GM21576 (cell line): Measurements from ENCODE around the gene TRANK1.
"Not testable (repeated sequence)": the region's sequence is repeated elsewhere in the genome, so short reads cannot be mapped to it uniquely, and the experiment has no call there.

Experiments used
- ATAC-seq: cut with Tn5 transposase; IDR thresholded peaks from one replicate; pipeline ENCODE4 v1.9.1; 2021; ENCODE audit warnings: mild to moderate bottlenecking, moderate library complexity; ENCODE audit not compliant: unreplicated experiment

The TRANK1 gene

DNA sequence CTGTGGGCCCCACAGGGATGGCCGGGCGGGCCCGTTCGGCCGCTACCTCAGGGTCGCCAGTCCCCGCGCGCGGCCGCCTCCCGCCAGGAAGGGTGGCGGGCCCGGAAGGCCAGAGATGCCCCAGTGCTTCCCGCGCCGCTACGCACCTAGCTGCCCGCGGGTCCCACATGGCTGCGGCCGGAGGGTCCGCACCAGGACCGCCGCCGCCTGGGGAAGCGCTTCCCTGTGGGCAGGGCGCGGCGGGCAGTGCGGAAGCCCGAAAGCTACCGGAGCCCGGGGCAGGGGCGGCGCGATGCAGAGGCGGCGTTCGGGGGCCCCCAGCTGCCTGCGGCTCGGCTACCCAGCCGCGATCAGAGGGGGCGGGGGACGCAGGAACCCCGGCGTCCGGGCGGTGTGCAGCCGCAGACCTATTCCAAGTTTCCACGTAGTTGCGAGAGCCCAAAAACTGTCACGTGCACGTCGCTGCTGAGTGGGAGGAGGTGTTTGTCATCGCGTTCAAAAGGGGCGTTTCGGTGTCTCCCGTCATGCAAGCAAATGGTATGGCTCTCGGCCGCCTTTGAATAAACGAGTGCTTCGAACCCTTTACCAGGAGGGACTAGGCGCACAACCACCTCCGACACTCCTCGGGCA lies at the start of gene TRANK1:
TRANK1 (minus strand) TSS at position 414 of the 630 bp plus-strand sequence; CDS start at position 169, 245 bp downstream.
- peak; percentile 59 for ATAC-seq

DNA sequence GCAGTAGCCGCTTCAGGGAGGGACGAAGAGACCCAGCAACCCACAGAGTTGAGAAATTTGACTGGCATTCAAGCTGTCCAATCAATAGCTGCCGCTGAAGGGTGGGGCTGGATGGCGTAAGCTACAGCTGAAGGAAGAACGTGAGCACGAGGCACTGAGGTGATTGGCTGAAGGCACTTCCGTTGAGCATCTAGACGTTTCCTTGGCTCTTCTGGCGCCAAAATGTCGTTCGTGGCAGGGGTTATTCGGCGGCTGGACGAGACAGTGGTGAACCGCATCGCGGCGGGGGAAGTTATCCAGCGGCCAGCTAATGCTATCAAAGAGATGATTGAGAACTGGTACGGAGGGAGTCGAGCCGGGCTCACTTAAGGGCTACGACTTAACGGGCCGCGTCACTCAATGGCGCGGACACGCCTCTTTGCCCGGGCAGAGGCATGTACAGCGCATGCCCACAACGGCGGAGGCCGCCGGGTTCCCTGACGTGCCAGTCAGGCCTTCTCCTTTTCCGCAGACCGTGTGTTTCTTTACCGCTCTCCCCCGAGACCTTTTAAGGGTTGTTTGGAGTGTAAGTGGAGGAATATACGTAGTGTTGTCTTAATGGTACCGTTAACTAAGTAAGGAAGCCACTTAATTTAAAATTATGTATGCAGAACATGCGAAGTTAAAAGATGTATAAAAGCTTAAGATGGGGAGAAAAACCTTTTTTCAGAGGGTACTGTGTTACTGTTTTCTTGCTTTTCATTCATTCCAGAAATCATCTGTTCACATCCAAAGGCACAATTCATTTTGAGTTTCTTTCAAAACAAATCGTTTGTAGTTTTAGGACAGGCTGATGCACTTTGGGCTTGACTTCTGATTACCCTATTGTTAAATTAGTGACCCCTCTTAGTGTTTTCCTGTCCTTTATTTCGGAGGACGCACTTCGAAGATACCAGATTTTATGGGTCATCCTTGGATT lies 48.8 kb upstream of the TRANK1 start, which contains the start of gene MLH1:
MLH1 (plus strand) TSS at position 193 of the 958 bp plus-strand sequence; CDS start at position 223, 30 bp downstream.
- peak; percentile 91 for ATAC-seq

DNA sequence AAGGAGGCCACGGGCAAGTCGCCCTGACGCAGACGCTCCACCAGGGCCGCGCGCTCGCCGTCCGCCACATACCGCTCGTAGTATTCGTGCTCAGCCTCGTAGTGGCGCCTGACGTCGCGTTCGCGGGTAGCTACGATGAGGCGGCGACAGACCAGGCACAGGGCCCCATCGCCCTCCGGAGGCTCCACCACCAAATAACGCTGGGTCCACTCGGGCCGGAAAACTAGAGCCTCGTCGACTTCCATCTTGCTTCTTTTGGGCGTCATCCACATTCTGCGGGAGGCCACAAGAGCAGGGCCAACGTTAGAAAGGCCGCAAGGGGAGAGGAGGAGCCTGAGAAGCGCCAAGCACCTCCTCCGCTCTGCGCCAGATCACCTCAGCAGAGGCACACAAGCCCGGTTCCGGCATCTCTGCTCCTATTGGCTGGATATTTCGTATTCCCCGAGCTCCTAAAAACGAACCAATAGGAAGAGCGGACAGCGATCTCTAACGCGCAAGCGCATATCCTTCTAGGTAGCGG lies 48.0 kb upstream of the TRANK1 start, which contains the start of gene EPM2AIP1:
EPM2AIP1 (minus strand) TSS at position 326 of the 520 bp plus-strand sequence; CDS start at position 272, 54 bp downstream.
- ATAC-seq = peak; percentile 85

DNA sequence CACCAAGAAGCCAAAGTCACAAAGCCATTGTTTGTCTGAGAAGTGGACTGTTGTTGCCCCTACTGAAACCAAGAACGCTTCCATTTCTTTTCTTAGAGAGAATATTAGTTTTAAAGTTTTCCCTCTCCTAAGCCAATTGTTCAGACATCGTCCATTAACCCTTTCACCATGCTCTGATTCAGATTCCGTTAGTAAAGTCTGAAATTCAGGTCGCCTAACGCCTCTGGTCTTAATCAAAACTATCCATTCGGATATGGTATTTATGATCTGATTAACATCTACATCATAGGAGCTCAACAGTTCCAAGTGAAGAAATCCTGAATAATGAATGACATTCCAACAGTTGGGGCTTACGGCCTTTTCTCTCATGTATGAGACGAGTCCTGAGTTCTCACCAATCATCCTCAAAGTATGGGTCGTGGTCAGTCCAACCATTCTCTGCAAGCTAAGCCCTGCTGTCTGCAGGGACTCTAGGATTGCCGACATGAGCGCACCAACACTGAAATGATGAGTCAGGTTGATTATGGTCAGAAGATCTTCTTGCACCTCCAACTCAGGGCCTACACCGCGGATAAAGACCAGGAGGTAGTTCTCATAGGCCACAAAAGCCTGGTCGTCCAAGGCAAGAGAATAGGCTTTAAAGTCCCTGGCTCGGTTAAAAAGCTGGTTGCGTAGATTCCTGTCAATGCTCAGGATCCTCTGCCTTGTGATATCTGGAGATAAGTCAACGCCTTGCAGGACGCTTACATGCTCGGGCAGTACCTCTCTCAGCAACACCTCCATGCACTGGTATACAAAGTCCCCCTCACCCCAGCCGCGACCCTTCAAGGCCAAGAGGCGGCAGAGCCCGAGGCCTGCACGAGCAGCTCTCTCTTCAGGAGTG lies 47.3 kb upstream of the TRANK1 start:
- ATAC-seq = no peak

DNA sequence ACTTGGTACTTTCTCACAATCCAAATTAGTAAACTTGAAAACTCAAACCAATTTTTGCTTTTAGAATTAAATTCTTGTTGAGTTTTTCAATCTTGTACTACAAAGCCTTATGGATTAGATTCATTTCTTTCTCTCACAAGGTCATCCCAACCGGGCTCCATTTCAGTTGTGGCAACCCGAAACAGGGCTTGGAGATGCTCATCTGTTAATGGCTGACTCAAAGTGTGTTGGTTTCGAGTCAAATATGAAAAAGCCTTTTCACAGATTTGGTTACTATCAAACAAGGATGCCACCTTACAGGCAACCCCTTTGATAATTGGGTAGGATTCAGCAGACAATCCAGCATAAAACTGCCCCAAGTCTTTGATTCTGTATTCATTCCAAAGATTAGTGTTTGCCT lies 46.3 kb upstream of the TRANK1 start:
- no peak for ATAC-seq

DNA sequence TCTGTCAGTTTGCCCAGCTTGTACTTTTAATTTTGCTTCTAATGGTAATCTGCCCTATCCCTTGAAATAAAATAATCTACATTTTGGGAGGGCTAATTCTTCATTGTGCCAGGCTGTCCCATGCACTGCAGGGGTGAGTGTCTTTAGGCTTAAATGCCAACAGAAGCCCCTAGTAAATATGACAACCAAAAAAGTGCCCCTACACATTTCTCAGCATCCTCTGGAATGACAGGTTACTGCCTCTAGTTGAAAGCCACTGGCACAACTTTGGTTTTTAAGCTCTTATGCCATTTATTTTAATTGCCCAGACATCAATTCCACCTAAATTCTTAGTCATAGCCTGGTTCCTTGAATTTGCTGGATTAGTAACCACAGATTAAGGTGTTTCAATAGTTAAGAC lies 44.7 kb upstream of the TRANK1 start:
- ATAC-seq = no peak

DNA sequence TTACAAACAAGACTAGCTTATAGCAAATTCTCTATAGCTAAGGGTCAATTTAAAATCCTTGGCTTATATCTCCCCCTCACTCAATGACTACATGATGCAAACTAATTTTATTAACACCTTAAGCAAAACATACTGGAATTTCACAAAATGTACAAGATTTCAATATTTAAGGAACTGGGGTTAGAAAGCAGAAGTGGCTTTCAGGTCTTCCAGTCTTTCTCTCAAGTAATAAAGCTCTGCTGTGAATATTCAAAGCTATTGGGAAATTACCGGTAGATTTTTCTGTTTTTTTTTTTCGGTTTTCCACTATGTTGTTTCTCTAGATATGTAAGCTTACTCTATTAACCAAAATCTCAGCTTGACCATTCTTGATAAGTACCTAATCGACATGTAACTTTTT lies 44.2 kb upstream of the TRANK1 start:
- no peak for ATAC-seq

DNA sequence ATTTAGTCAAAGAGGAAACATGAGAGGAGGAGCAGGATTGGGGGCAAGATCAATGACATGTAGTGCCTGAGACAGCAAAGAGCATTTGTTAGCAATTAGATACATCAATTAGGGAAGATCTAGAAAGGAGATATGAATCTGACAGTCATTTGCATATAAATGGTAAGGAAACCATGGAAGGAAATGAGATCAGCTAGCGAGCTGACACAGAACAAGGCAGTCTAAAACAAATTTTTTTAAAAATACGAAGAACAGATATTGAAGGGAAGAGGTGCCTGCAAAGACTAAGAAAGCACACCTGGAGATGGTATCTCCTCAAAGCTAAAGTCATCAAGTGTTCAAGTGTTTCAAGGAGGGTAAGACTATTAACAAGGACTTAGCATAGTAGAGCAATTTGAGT lies 43.5 kb upstream of the TRANK1 start:
- no peak for ATAC-seq

DNA sequence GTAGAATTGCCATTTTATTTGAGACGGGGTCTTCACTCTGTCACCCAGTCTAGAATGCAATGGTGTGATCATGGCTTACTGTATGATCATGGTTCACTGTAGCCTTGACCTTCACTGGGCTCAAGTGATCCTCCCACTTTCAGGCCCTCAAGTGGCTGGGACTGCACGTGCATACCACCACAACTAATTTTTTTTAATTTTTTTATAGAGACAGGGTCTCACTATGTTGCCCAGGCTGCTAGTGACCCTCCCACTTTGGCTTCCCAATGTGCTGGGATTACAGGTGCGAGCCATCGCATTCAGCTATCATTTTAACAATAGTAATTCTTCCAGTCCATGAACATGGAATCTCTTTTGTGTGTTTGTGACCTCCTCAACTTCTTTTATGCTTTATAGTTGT lies 36.2 kb upstream of the TRANK1 start:
- ATAC-seq = no peak

DNA sequence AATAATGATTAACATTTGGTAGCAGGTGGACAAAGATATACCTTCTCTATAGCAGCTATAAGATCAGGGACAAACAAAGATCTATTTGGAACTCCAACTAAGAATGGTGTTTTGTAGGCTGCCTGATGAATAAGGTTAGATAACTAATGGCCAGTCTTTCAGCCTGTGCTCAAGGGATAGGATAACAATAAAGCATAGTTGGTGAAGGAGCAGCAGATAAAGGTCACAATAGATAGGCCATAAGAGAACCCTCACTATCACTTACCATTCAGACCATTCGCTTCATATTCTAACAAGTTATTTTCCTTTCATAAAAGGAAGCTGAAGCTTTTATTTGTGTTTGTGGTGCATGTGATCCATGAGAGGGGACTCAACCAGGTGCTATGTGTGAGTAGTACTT lies 28.3 kb upstream of the TRANK1 start:
- ATAC-seq = no peak

DNA sequence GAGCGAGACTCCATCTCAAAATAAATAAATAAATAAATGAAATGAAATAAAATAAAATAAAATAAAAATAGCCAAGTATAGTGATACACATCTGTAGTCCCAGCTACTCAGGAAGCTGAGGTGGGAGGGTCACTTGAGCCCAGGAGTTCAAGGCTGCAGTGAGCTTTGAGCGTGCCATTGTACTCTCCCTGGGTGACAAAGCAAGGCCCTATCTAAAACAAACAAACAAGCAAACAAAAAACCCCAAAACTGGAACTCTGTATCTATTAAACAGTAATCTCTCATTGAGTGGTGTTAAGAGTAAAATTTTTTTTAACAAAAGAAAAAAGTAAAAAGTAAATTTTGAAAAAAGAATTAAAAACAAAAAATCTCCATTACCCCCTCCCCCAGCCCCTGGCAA lies 27.3 kb upstream of the TRANK1 start:
- no peak for ATAC-seq

DNA sequence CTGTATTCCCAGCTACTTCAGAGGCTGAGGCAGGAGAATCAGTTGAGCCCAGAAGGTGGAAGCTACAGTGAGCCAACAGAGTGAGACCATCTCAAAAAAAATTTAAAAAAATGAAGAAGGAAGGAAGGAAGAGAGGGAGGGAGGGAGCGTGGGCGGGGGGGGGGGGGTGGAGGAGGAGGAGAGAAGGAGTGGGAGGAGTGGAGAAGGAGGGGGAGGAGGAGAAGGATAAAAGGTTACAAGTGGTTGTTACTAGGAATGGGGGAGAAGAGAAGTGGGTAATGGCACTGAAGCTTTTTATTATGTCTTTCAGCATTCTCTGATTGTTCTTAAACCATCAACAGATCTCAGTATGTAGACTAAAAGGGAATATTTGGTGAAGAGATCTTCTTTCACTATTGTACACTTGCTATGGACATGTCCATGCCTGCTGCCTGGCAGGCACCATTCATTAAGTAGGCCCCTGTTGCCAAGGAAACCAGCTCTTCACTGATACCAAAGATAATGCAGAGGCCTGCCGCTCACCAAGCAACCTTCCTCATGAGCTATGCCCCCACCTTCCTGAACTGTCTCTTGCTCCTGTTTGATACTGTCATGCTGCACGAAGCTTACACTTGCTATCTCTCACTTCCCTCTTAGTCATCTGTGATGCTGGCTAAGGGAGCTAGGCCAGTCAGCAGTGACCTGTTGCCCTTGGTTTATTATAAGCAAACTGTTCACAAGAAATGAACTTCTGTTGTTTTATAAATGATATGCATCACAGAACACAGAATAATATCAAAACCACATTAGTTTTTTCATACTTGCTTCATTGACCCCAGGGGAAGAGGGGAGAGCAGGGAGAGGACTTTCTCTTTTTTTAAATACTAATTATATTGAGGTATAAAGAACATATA lies 24.9 kb upstream of the TRANK1 start:
- ATAC-seq = peak; percentile 99

DNA sequence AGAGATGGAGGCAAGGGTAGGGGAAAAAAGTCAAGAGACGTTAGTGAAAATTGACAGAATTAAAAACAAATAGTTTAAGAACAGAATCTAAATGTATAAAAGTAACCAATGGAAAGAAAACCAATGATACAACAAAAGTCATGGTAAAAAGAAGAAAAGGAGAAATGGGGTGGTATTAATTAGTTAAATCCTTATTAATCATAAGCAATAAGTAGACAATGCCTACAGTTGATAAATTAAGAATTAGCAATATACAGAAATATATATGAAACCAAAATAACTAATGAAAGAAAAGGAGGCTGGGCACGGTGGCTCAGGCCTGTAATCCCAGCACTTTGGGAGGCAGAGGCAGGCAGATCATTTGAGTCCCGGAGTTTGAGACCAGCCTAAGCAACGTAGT lies 24.2 kb upstream of the TRANK1 start:
- no peak for ATAC-seq

DNA sequence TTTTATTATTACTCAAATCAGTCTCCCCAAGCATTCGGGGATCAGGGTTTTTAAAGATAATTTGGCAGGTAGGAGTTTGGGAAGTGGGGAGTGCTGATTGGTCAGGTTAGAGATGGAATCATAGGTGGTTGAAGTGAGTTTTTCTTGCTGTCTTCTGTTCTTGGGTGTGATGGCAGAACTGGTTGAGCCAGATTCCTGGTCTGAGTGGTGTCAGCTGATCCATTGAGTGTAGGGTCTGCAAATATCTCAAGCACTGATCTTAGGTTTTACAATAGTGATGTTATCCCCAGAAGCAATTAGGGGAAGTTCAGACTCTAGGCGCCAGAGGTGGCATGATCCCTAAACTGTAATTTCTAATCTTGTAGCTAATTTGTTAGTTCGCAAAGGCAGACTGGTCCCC lies 20.6 kb upstream of the TRANK1 start:
- no peak for ATAC-seq

DNA sequence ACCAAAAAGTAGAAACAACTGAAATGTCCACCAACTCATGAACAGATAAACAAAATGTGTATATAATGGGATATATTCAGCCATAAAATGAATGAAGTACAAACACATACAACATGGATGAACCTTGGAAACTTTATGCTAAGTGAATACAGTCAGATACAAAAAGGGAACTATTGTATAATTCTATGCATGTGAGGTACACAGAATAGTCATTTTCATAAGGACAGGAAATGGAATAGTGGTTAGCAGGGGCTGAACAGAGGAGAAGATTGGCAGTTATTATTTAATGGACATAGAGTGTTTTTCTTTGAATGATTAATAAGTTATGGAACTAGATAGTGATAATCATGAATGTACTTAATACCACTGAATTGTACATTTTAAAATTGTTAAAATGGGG lies 20.0 kb upstream of the TRANK1 start:
- ATAC-seq = no peak

DNA sequence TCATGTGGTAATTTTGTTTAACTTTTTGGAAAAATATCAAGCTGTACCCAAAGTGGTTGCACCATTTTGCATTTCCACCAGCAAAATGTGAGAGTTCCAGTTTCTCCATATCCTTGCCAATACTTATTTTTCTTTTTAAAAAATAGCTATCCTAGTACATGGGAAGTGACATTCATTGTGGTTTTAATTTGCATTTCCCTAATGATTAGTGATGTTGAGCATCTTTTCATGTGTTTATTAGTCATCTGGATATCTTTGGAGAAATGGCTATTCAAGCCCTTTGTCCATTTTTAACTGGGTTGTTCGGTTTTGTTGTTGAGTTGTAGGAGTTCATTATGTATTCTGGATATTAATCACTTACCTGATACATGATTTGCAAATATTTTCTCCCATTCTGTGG lies 19.5 kb upstream of the TRANK1 start:
- no peak for ATAC-seq

DNA sequence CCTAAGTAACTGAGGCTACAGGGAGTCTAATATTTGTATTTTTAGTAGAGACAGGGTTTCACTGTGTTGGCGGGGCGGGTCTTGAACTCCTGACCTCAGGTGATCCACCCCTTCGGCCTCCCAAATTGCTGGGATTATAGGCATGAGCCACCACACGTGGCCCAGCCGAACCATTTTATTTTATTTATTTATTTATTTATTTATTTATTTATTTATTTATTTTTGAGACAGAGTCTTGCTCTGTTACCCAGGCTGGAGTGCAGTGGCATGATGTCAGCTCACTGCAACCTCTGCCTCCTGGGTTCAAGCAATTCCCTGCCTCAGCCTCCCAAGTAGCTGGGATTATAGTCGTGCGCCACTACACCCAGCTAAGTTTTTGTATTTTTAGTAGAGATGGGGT lies 18.2 kb upstream of the TRANK1 start:
- ATAC-seq = not testable (repeated sequence)

DNA sequence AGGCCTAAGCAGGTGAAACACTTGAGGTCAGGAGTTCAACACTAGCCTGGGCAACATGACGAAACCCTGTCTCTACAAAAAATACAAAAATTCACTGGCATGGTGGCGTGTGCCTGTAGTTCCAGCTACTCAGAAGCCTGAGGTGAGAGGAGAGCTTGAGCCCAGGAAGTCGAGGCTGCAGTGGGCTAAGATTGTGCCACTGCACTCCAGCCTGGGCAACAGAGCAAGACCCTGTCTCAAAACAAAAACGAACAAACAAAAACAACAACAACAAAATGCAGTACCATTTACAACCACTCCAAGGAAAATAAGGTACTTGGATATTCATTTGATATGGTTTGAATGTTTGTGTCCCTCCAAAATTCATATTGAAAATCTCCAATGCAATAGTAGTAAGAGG lies 15.6 kb upstream of the TRANK1 start:
- no peak for ATAC-seq

DNA sequence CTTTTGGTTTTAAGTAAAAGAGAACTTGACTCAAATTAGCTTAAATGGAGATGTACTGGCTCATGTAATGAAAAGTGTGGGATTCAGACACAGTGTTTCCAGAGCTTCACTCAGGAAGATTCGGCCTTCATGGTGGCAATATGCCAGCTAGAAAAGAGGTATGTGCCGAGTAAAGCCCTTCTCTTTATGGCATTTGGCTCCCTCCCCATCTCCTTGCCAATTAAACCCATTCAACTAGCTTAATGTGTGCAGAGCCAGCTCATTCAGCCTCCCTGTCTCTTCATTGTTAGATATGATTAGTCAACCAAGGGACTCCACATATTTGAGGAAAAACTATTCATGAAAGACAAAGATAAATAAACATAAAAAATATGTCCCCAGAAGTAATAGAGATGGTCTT lies 15.0 kb upstream of the TRANK1 start:
- ATAC-seq = no peak
